VCaP (cell line): ENCODE measurements around the gene BPIFB2.

Experiments used
- H3K27ac ChIP-seq: fragments of 450-650 bp; 2 replicates; pipeline ENCODE4 v1.5.1; 2017
- CTCF ChIP-seq: fragments of 450-650 bp; conservative IDR thresholded peaks from 2 replicates; pipeline ENCODE4 v1.5.1; 2017; ENCODE audit warnings: mild to moderate bottlenecking, moderate library complexity

BPIFB2 gene

DNA sequence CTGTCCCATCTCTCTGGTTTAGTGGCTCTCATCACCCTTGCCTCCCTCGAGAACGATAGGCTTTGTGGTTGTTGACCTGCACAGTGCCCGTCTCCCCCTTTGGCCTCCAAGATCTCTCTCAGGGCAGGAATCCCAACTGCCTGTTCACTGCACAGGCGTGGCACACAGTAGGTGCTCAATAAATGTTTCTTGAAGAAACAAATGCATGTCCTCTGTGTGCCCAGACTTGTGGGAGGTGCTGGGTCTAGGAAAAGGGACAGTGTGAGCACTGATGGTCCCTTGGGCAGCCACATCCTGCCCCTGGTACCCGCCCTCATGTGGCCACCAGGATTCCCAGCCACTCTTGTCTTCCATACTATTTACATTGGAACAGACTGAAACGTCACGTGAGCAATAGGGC is 21.4 kb downstream of the BPIFB2 start:
- no peak for TF ChIP-seq CTCF
- H3K27ac ChIP-seq: no peak overlapping the region

GRCh38 chr20:33030076-33030475 is 22.6 kb downstream of the BPIFB2 start:
- TF ChIP-seq CTCF: no peak

GRCh38 chr20:33030569-33030968 is 23.1 kb downstream of the BPIFB2 start:
- TF ChIP-seq CTCF: no peak
- no peak overlapping the region for H3K27ac ChIP-seq

More at GRCh38 chr20:33030076-33030475, 22.6 kb downstream of the BPIFB2 start:
- H3K27ac ChIP-seq: no peak overlapping the region

DNA sequence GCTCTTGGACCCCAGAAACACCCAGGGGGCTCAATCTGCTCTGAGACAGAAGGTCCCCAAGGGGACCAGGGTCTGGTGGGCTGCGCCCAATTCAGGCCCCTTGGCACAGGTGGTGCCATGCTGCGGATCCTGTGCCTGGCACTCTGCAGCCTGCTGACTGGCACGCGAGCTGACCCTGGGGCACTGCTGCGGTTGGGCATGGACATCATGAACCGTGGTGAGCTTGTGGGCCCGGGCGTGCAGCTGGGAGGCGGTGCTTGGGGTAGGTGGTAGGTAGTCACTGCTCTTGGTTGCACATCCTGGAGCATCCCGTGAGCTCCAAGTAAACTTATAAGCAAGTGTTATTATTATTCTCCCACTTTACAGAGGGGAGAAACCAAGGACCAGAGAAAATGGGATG is 24.0 kb downstream of the BPIFB2 start, which contains the start of gene BPIFB6:
Gene BPIFB6, plus strand, starts transcription at position 118 of the 400 bp plus-strand sequence. Its CDS starts 0 bp downstream, at position 118.
- no peak within 1 kb of the TSS for H3K27ac ChIP-seq
- TF ChIP-seq CTCF: no peak

- H3K27ac ChIP-seq: no peak overlapping the region
- no peak for TF ChIP-seq CTCF
Measured at GRCh38 chr20:33032555-33032954, 25.1 kb downstream of the BPIFB2 start.

DNA sequence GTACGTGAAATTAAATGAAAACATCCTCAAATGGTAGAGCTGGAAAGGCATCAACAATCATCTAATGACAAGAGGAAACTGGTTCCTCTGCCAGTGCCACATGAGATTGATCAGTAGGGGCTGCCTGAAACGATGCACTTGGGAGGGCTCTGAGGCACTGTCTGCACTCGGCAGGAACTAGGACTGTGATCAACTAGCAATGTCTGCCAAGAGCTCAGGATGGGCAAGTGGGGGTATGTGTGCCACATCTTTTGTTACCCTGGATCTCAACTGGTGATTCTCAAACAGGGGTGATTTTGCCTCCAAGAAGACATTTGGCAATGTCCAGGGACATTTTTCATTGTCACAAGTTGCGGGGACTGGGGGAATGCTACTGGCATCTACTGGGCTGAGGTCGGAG is 25.9 kb downstream of the BPIFB2 start:
- H3K27ac ChIP-seq: no peak overlapping the region

GRCh38 chr20:33034115-33034514 is 26.6 kb downstream of the BPIFB2 start:
- no peak for TF ChIP-seq CTCF

More for the DNA sequence above, 25.9 kb downstream of the BPIFB2 start:
- TF ChIP-seq CTCF: no peak

More at GRCh38 chr20:33034115-33034514, 26.6 kb downstream of the BPIFB2 start:
- no peak overlapping the region for H3K27ac ChIP-seq
